ENCODE data around the gene RUNDC3A. TPM values are rescaled to one million over a fixed set of nuclear protein-coding genes. Genes with fewer than 3 reads are reported as not detected.

The RUNDC3A gene
- total and polyA plus RNA-seq, 2 of the 8 experiments (the other 6 are each of a cell fraction or from before 2014, with no cell fraction given), result 6.4 to 13.8 TPM

DNA sequence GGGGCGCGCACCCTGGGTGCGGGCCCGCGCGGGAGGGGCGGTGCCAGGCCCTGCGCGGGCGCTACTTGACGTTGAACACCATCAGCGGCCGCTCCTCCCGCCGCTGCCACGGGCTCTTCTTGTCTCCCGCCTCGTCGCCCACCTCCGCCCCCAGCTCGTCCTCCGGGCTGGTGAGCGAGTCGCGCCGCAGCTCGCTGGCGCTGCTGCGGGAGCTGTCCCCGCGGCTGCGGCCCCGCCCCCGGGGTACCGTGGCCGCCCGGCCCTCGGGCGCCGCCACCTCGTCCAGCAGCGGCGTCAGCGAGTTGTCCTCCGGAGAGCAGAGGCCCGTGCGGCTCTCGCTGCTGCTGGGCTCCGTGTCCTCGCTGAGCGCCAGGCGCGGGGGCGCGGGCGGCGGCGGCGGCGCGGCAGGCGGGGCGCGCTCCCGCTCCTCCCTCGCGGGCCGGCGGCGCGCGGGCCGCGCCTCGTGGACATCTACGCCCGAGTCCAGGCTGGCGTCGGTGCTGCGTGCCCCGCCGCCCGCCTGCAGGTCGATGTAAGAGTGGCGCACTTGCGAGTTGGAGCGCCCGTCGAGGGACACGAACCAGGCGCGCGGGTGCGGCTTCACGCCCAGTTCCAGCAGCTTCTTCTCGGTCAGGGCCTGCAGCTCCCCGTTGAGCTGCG lies 45.4 kb downstream of the RUNDC3A start (continued):
- TF ChIP-seq TAF1 (IDR thresholded peaks at IDR 0.05; ENCODE audit: low read depth, low read length), result 0 out of 2 replicates have a peak, but pooled peaks have one; percentile 10
- no peak for TF ChIP-seq POLR2A (IDR thresholded peaks at IDR 0.05; ENCODE audit: control extremely low read depth in 1 of 2, low read depth in 2 of 2, low read length in 2 of 2)
- TF ChIP-seq POLR2AphosphoS5 (IDR thresholded peaks at IDR 0.05; ENCODE audit: low read depth, low read length), result 0 out of 2 replicates have a peak, but pooled peaks have one; percentile 8
- TF ChIP-seq SP4 (IDR thresholded peaks at IDR 0.05; ENCODE audit: low read length), result no peak
- no peak for TF ChIP-seq SP1 (IDR thresholded peaks at IDR 0.05; ENCODE audit: low read depth, low read length)
- TF ChIP-seq, protein P1, sequence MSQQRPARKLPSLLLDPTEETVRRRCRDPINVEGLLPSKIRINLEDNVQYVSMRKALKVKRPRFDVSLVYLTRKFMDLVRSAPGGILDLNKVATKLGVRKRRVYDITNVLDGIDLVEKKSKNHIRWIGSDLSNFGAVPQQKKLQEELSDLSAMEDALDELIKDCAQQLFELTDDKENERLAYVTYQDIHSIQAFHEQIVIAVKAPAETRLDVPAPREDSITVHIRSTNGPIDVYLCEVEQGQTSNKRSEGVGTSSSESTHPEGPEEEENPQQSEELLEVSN (IDR thresholded peaks at IDR 0.05), result peak; percentile 42
- no peak for TF ChIP-seq JUN (IDR thresholded peaks at IDR 0.05; ENCODE audit: low read depth, low read length)
- peak; percentile 61 for TF ChIP-seq KDM4A (IDR thresholded peaks at IDR 0.05; ENCODE audit: low read depth, low read length, severe bottlenecking)
- TF ChIP-seq SAP30 (IDR thresholded peaks at IDR 0.05; ENCODE audit: insufficient read depth, insufficient replicate concordance, low read length), result no peak
- TF ChIP-seq FOSL1 (IDR thresholded peaks at IDR 0.05; ENCODE audit: insufficient read depth, low read depth, low read length), result no peak
- no peak for TF ChIP-seq BCL11A (IDR thresholded peaks at IDR 0.05; ENCODE audit: low read depth in 2 of 2, low read length in 2 of 2)
- TF ChIP-seq KDM1A (IDR thresholded peaks at IDR 0.05; ENCODE audit: borderline replicate concordance, low read length), result no peak
- TF ChIP-seq BRCA1 (IDR thresholded peaks at IDR 0.05; ENCODE audit: low read depth, low read length), result no peak
- no peak for TF ChIP-seq TBP (IDR thresholded peaks at IDR 0.05; ENCODE audit: low read depth, low read length)
- no peak for TF ChIP-seq BACH1 (IDR thresholded peaks at IDR 0.05; ENCODE audit: low read length)
- TF ChIP-seq GABPA (IDR thresholded peaks at IDR 0.05; ENCODE audit: borderline replicate concordance, insufficient read depth, low read length), result no peak
- TF ChIP-seq CEBPB (IDR thresholded peaks at IDR 0.05; ENCODE audit: low read depth, low read length), result no peak
- no peak for TF ChIP-seq NRF1 (IDR thresholded peaks at IDR 0.05; ENCODE audit: low read depth, low read length)
- TF ChIP-seq RBBP5 (IDR thresholded peaks at IDR 0.05; ENCODE audit: borderline replicate concordance, low read depth, low read length), result no peak; the same call in 1 of the 2 replicates
- no peak for TF ChIP-seq EGR1 (IDR thresholded peaks at IDR 0.05; ENCODE audit: borderline replicate concordance, low read depth, low read length)
- TF ChIP-seq EP300 (IDR thresholded peaks at IDR 0.05; ENCODE audit: borderline replicate concordance in 1 of 2, low read depth in 2 of 2, low read length in 2 of 2), result peak in 1 of 2 experiments; percentile 98; a peak in 1 of 3 replicates
